ENCODE results near the gene CCNF. TPM values are rescaled to one million over a fixed set of nuclear protein-coding genes. Genes with fewer than 3 reads are reported as not detected.

CCNF gene
- total RNA-seq, 2 experiments from 2014 or later = 43.5 TPM

DNA sequence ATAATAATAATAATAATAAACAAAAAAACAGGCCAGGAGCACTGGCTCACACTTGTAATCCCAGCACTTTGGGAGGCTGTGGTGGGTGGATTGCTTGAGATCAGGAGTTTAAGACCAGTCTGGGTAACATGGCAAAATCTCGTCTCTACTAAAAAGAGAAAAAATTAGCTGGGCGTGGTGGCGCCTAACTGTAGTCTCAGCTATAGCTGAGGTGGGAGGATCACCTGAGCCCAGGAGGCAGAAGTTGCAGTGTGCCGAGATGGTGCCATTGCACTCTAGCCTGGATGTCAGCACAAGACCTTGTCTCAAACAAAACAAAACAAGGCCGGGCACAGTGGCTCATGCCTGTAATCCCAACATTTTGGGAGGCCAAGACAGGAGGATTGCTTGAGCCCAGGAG lies 65.8 kb downstream of the CCNF start:
- no peak for DNase-seq
- Mint-ChIP-seq H3K27ac (no peak overlapping the region), H3K36me3 (ENCODE audit: low read depth) (peaks cover 5% of the 10 kb centered on the region), H3K4me1 (ENCODE audit: low read depth) (no peaks in the 10 kb centered on the region), H3K27me3 (no peaks in the 10 kb centered on the region), H3K9me3 (no peaks in the 10 kb centered on the region), H3K4me3 (no peak overlapping the region)
- POLR2A ChIA-PET = no interaction called here
- ATAC-seq = no peak
- CTCF ChIA-PET = interaction anchor here (1.2 kb wide), 1 partner anchor 301 kb away, joined by 3 read pairs; no protein-coding TSS in a partner anchor
- TF ChIP-seq, protein P1, sequence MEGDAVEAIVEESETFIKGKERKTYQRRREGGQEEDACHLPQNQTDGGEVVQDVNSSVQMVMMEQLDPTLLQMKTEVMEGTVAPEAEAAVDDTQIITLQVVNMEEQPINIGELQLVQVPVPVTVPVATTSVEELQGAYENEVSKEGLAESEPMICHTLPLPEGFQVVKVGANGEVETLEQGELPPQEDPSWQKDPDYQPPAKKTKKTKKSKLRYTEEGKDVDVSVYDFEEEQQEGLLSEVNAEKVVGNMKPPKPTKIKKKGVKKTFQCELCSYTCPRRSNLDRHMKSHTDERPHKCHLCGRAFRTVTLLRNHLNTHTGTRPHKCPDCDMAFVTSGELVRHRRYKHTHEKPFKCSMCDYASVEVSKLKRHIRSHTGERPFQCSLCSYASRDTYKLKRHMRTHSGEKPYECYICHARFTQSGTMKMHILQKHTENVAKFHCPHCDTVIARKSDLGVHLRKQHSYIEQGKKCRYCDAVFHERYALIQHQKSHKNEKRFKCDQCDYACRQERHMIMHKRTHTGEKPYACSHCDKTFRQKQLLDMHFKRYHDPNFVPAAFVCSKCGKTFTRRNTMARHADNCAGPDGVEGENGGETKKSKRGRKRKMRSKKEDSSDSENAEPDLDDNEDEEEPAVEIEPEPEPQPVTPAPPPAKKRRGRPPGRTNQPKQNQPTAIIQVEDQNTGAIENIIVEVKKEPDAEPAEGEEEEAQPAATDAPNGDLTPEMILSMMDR (IDR thresholded peaks at IDR 0.05) = no peak
- intact Hi-C loops (cut with micrococcal nuclease) = no loop called here

- Mint-ChIP-seq H3K9me3 (no peaks in the 10 kb centered on the region), H3K27me3 (no peaks in the 10 kb centered on the region), H3K4me1 (ENCODE audit: low read depth) (no peaks in the 10 kb centered on the region), H3K36me3 (ENCODE audit: low read depth) (peaks cover 5% of the 10 kb centered on the region), H3K27ac (no peak overlapping the region), H3K4me3 (no peak overlapping the region)
- intact Hi-C loops (cut with micrococcal nuclease) = no loop called here
- ATAC-seq = no peak
- TF ChIP-seq, protein P1 (IDR thresholded peaks at IDR 0.05) = no peak
- ChIA-PET POLR2A (interaction anchor here (0.6 kb wide), 1 partner anchor 221 kb away, joined by 3 read pairs; no protein-coding TSS in a partner anchor), CTCF (no interaction called here)
- no peak for DNase-seq
Observed at GRCh38 chr16:2496223-2497115, 67.2 kb downstream of the CCNF start.

DNA sequence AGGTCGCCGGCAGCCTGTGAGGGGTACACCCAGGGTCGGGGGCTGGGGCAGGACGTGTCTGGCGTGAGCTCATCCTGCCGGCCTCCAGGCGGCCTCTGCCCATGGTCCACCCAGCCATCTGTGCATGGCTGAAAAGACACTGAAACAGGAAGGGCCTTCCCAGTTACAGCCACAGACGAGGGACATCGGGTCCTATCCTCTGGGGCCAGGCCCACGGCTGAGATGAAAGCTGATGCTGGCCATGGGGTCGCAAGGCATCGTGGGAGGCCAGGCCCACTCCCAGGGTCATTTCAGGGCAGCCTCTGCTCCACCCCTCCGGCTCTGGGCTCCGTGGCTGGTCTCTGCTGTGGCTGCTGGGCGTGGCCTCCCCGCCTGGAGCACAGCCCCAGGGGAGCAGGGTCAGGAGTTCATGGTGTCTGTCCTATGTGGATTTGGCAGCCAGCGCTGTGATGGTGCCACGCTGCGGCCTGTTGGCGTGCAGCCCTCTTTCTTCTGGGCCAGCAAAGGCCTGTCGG lies 67.9 kb downstream of the CCNF start:
- ATAC-seq = no peak
- Mint-ChIP-seq H3K4me3 (no peak overlapping the region), H3K27me3 (no peaks in the 10 kb centered on the region), H3K9me3 (no peaks in the 10 kb centered on the region), H3K27ac (no peak overlapping the region), H3K4me1 (ENCODE audit: low read depth) (no peaks in the 10 kb centered on the region), H3K36me3 (ENCODE audit: low read depth) (peaks cover 5% of the 10 kb centered on the region)
- DNase-seq = no peak
- intact Hi-C loops (cut with micrococcal nuclease) = no loop called here
- ChIA-PET POLR2A (no interaction called here), CTCF (no interaction called here)
- TF ChIP-seq, protein P1 (IDR thresholded peaks at IDR 0.05) = no peak

GRCh38 chr16:2497695-2498484 lies 68.6 kb downstream of the CCNF start:
- Mint-ChIP-seq H3K27ac (no peak overlapping the region), H3K4me1 (ENCODE audit: low read depth) (no peaks in the 10 kb centered on the region), H3K27me3 (no peaks in the 10 kb centered on the region), H3K36me3 (ENCODE audit: low read depth) (peaks cover 5% of the 10 kb centered on the region), H3K9me3 (no peaks in the 10 kb centered on the region), H3K4me3 (no peak overlapping the region)
- ATAC-seq (no peak), DNase-seq (no peak)
- POLR2A ChIA-PET = interaction anchor here (0.9 kb wide), 1 partner anchor 67 kb away, joined by 4 read pairs; no protein-coding TSS in a partner anchor
- CTCF ChIA-PET = no interaction called here
- intact Hi-C loops (cut with micrococcal nuclease) = no loop called here
- TF ChIP-seq, protein P1 (IDR thresholded peaks at IDR 0.05) = no peak

Measured in activated CD8-positive, alpha-beta T cell treated with anti-CD3 and anti-CD28 coated beads for 36 hours (primary cell).